Sigmoid colon (tissue), 7 donors: Measurements from ENCODE around the gene TMEM253. TPM values are rescaled to one million over a fixed set of nuclear protein-coding genes. Genes with fewer than 3 reads are reported as not detected.

ENCODE experiments used
- DNase-seq: peaks from one replicate; pipeline ENCODE4 v3.0.0-alpha.2; 2019
- H3K27ac ChIP-seq, 4 donors: fragments of 200-600 bp; sonication (generic); one replicate each; pipeline ENCODE4 v1.5.1; 2016 to 2019; ENCODE audit warnings: mild to moderate bottlenecking in 1 of 4
- H3K27me3 ChIP-seq, 3 donors: fragments of 200-600 bp; sonication (generic); one replicate each; pipeline ENCODE4 v1.5.1; 2019; ENCODE audit warnings: mild to moderate bottlenecking in 1 of 3
- H3K36me3 ChIP-seq, 4 donors: fragments of 200-600 bp; sonication (generic); one replicate each; pipeline ENCODE4 v1.5.1; 2016 to 2019
- H3K4me1 ChIP-seq, 4 donors: fragments of 200-600 bp; sonication (generic); one replicate each; pipeline ENCODE4 v1.5.1; 2017 to 2019
- H3K4me3 ChIP-seq, 4 donors: fragments of 200-600 bp; sonication (generic); one replicate each; pipeline ENCODE4 v1.5.1; 2017 to 2019; ENCODE audit warnings: mild to moderate bottlenecking in 2 of 4, moderate library complexity in 1 of 4
- H3K9me3 ChIP-seq, 4 donors: fragments of 200-600 bp in 3 of 4; sonication (generic) in 3 of 4; one replicate each; pipeline versions ENCODE4 v1.5.1 to v1.6.1; 2013 to 2019
- CTCF ChIP-seq, 4 experiments: fragments of 450-650 bp in 3 of 4; fragments of 200-600 bp in 1 of 4; IDR thresholded peaks; one replicate each; pipeline ENCODE4 v1.5.1; 2016 to 2019; ENCODE audit warnings: antibody characterized with exemption in 4 of 4, mild to moderate bottlenecking in 3 of 4, moderate library complexity in 2 of 4
- EP300 ChIP-seq, 4 donors: sonication (generic); formaldehyde crosslinking; IDR thresholded peaks; one replicate each; pipeline ENCODE4 v1.6.1; 2017; ENCODE audit warnings: antibody characterized with exemption in 4 of 4
- POLR2A ChIP-seq, 2 donors: fragments of 450-650 bp; IDR thresholded peaks; one replicate each; pipeline ENCODE4 v1.6.1; 2016; ENCODE audit warnings: antibody characterized with exemption in 2 of 2, mild to moderate bottlenecking in 2 of 2, moderate library complexity in 2 of 2
- POLR2AphosphoS5 ChIP-seq, 4 donors: sonication (generic); formaldehyde crosslinking; IDR thresholded peaks; one replicate each; pipeline ENCODE4 v1.6.1; 2017; ENCODE audit warnings: antibody characterized with exemption in 4 of 4
- WGBS, 2 donors: extraction: QIAGEN DNeasy Blood & Tissue Kit; methylation state at CpG; one replicate each; pipeline ENCODE4 v1.1.7; 2013; 5-methylcytosine and 5-hydroxymethylcytosine counted together
- intact Hi-C: fragments of 100-400 bp; cut with DNase I; formaldehyde crosslinking; loops from one replicate; pipeline ENCODE4 v1.15.1; 2023
- polyA plus RNA-seq, 3 donors: library from polyadenylated mRNA; stranded (reverse); fragments of 200-250 nt; gene quantifications; one replicate each; pipeline ENCODE4 v1.2.3, GENCODE V29; 2013
- total RNA-seq, 4 donors: library from RNA; depleted of rRNA; stranded (reverse); fragments of >200 nt; gene quantifications; one replicate each; pipeline ENCODE4 v1.1.0, GENCODE V29; 2016
- donor health status: healthy with polysubstance abuse.
- donor health status: Bipolar disorder and iron deficiency.
- donor health status: healthy.

The TMEM253 gene
- total and polyA plus RNA-seq, 7 donors, result 1.1 to 28.4 (median 14.3) TPM; not detected in 3

DNA sequence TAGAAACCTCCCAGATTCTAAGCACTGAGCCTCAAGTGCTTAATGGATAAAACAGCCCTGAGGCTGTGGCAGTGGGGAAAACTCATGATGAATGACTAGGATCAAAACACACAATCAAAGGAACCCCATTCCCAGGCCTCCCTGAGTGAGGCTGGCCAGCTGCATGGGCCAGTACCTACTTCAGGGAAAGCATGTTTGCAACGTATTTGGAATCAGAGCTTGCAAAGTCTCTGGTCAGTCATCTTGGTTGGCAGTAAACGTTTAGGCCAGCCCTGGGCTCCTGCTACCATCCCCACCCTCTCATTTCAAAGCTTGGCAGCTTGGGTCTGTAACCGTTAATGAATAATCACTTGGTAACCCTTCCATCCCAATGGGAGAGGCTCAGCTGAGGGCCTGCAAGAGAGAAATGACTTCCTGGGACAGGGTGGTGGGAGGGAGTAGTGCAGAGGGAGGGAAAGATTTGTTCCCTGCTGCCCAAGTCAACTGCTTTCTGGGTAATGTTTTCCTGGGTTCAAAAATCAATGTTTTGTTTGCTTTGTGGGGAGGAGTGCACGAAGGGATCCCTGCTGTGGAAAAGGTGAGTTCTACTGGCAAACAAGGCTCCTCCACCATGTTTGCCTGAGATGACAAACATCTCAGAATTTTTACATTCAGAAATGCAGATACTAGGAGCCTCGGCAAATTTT lies 45.3 kb upstream of the TMEM253 start:
- WGBS, 2 donors, result 14 to 58% methylated on average over 5 of the region's 5 CpGs
- intact Hi-C loops, result loop anchor here (10.0 kb wide), 1 partner anchor 59 kb away; no protein-coding TSS in a partner anchor
- TF ChIP-seq POLR2A (IDR thresholded peaks at IDR 0.05) (no peak), POLR2AphosphoS5 (IDR thresholded peaks at IDR 0.05) (no peak), CTCF (IDR thresholded peaks at IDR 0.05) (no peak), EP300 (IDR thresholded peaks at IDR 0.05) (no peak)
- no peak for DNase-seq
- no peaks in the 10 kb centered on the region for H3K9me3 ChIP-seq
- no peaks in the 10 kb centered on the region for H3K4me1 ChIP-seq
- no peaks in the 10 kb centered on the region for H3K27me3 ChIP-seq
- no peak overlapping the region for H3K4me3 ChIP-seq
- H3K27ac ChIP-seq, result no peak overlapping the region
- H3K36me3 ChIP-seq, result no peaks in the 10 kb centered on the region

GRCh38 chr14:21056520-21057163 lies 44.2 kb upstream of the TMEM253 start:
- Histone ChIP-seq H3K4me3 (no peak overlapping the region), H3K9me3 (no peaks in the 10 kb centered on the region), H3K36me3 (no peaks in the 10 kb centered on the region), H3K4me1 (no peaks in the 10 kb centered on the region), H3K27me3 (no peaks in the 10 kb centered on the region), H3K27ac (no peak overlapping the region)
- DNase-seq, result no peak
- intact Hi-C loops, result loop anchor here (10.0 kb wide), 1 partner anchor 58 kb away; no protein-coding TSS in a partner anchor
- 47 to 77% methylated on average over 10 of the region's 10 CpGs for WGBS, 2 donors
- TF ChIP-seq POLR2A (IDR thresholded peaks at IDR 0.05) (no peak), EP300 (IDR thresholded peaks at IDR 0.05) (no peak), CTCF (IDR thresholded peaks at IDR 0.05) (no peak), POLR2AphosphoS5 (IDR thresholded peaks at IDR 0.05) (no peak)

- no peaks in the 10 kb centered on the region for H3K27me3 ChIP-seq
- intact Hi-C loops, result loop anchor here (10.0 kb wide), 1 partner anchor 57 kb away; no protein-coding TSS in a partner anchor
- peaks cover 0 to 2% (median under 1%) of the 10 kb centered on the region in 4 donors for H3K4me1 ChIP-seq
- no peak within 1 kb of the TSS for H3K27ac ChIP-seq
- no peak for DNase-seq
- no peaks in the 10 kb centered on the region for H3K36me3 ChIP-seq
- H3K9me3 ChIP-seq, result no peaks in the 10 kb centered on the region
- no peak for TF ChIP-seq EP300 (IDR thresholded peaks at IDR 0.05)
- TF ChIP-seq POLR2A (IDR thresholded peaks at IDR 0.05), result no peak
- TF ChIP-seq CTCF (IDR thresholded peaks at IDR 0.05), result no peak
- TF ChIP-seq POLR2AphosphoS5 (IDR thresholded peaks at IDR 0.05), result no peak
- WGBS, 2 donors, result 78 to 80% methylated on average over 8 of the region's 8 CpGs
- H3K4me3 ChIP-seq, result no peak within 1 kb of the TSS
Measured at GRCh38 chr14:21057803-21058675, 42.8 kb upstream of the TMEM253 start, which contains the start of gene RNASE8. TSS of gene RNASE8 (plus strand) at chr14:21057822. CDS start at chr14:21057893, 71 bp downstream.

GRCh38 chr14:21058903-21059302 lies 42.0 kb upstream of the TMEM253 start:
- WGBS, 2 donors, result 89 to 90% methylated on average over 5 of the region's 5 CpGs
- H3K4me3 ChIP-seq, result no peak overlapping the region
- no peaks in the 10 kb centered on the region for H3K27me3 ChIP-seq
- peaks cover 0 to 9% (median 4%) of the 10 kb centered on the region in 4 donors for H3K4me1 ChIP-seq
- H3K36me3 ChIP-seq, result no peaks in the 10 kb centered on the region
- TF ChIP-seq POLR2A (IDR thresholded peaks at IDR 0.05) (no peak), CTCF (IDR thresholded peaks at IDR 0.05) (no peak), EP300 (IDR thresholded peaks at IDR 0.05) (no peak), POLR2AphosphoS5 (IDR thresholded peaks at IDR 0.05) (no peak)
- H3K9me3 ChIP-seq, result no peaks in the 10 kb centered on the region
- H3K27ac ChIP-seq, result no peak overlapping the region
- DNase-seq, result no peak
- intact Hi-C loops, result loop anchor here (10.0 kb wide), 1 partner anchor 56 kb away; no protein-coding TSS in a partner anchor
